Stimulated activated CD4-positive, alpha-beta T cell treated with anti-CD3 and anti-CD28 coated beads, Interleukin-1b, Interleukin-23, amount 100 ng/mL, for 4 hours (primary cell): ENCODE measurements around the gene LOXL1.

ENCODE experiments used
- DNase-seq, 2 donors: peaks; one replicate each; pipeline ENCODE4 v3.0.0-alpha.2; 2020; ENCODE audit warnings: low read depth in 2 of 2

LOXL1 gene

DNA sequence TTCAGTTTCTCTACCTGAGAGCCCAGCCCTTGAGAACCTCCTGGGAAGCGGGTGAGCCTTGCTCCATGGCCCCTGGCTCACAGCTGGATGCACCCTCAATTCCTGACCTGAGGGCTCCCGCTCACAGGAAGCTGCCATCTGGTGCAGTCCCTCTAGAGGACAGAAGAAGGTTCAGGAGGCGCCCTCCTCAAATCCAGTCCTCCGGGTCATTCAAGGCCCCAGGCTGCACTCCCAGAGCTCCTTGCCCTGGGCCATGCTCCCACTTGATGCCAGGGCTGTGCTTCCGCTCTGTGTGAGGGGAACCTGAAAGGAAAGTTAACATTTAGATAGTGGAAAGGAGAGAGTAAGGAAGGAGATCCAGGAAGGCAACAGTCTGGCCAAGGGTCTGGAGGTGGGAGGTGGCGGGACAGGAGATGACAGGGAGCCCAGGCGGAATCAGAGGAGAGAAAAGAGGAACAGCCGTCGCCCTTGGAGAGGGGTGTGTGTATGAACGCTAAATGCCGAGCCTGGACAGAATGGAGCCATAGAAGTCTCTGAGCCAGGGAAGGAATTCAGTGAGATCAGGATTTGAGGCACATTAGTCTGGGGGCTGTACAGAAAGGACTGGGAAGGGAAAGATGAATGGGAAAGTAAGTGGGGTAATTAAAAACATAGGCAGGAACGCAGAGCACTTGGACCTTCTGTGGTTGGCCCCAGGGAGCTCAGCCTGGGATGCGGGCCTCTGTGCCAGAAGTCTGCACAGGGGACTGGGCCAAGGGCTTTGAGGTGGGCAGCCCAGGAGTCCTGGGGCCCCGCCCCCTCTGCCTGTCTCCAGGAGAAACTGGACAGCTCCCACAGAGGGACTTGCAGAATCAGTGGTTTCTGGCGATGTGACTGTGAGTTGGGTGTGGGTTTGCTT is 26.8 kb upstream of the LOXL1 start:
- DNase-seq: no peak

GRCh38 chr15:73900095-73900712 is 26.1 kb upstream of the LOXL1 start:
- DNase-seq: no peak

- DNase-seq: no peak
Observed at GRCh38 chr15:73901126-73901810, 25.0 kb upstream of the LOXL1 start.

GRCh38 chr15:73902121-73903020 is 23.9 kb upstream of the LOXL1 start:
- DNase-seq: no peak

DNA sequence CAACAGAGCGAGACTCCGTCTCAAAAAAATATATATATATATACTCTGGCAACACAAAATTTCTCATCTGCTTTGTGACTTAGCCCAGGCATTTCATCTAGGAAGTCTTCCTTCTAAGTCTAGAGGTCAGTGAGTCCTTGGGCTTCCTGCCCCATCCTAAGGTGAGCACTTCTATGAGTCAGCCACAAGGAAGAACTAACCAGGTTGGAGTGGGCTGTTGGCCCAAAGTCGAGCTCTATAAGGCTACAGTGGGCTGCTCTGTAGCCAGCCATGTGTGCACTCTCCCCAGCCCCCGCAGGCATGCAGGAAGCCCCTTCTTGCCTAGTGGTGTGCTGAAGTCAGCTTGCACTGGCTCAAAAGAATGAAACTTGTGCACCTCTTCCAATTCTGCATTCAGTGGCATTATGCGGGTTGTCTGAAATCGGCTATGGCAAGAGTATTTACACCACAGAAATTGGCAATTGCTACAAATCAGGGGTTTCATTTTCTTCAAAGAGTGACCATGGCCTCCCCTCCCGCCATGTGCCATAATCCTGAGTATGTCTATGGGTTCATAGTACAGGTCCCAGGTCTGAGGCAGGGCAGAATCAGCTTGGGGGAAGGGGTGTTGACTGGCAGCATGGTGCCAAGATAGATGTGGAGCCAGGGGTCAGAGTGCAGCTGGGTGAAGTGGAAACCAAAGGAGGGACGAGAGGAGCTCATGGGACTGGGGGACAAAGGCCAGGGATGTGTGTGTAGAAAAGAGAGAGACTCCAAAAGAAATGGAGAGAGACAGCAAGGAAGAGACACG is 22.0 kb upstream of the LOXL1 start:
- no peak for DNase-seq

DNA sequence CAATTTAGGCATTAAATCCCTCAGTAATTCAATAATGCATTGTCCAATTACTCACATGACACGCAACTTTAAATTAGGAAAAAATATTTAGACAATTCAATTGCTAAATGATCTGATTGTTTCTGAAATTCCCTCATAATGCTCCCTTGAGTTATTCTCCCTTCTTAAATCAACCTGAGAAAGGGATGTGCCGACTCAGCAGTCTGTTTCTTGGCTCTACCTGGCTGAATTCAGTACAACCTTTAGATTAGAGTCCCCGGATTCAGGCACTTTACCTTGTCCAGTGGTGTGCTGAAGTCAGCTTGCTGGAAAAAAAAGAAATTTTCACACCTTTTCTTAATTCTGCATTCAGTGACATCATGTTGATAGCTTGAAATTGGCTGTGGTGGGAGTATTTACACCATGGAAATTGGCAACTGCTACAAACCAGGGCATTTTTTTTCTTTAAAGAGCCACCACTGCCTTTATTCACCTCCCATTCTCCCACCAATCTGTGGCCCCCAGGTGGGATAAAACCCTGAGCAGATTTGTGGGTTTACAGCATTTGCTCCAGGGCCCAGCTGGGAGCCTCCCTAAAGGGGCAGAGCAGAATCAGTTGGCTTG is 20.9 kb upstream of the LOXL1 start:
- DNase-seq: no peak

DNA sequence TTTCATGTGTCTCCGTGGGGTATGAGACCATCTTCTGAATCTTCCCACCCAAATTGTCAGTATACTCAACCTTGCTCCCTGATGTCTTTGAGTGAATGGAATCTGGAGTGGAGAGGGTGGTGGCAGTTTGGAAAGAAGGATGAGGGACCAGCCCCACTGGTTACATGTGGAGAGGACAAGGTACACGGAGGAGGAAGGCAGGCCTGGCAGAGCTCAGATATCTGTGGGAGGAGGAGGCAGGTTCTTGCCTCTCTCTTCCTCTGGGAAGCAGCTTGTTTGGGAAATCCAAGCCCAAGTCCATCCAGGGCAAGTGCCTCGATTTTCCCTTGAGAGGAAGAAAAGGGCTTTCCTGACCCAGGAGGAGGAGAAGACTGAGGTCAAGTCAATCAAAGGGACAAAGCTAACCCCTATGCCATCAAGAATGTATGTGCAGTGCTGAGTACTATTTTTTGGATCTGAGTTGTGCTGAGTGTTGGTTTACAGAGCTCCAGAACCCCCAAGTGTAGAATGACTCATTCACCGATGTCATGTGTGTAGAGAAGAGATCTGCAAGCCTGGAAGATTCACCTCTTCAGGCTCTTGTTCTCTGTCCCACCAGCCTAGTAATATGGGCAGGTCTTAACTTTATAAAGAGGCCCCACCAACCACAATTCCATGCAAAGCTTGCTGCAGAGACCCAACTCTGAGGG is 19.8 kb upstream of the LOXL1 start:
- DNase-seq: no peak

DNA sequence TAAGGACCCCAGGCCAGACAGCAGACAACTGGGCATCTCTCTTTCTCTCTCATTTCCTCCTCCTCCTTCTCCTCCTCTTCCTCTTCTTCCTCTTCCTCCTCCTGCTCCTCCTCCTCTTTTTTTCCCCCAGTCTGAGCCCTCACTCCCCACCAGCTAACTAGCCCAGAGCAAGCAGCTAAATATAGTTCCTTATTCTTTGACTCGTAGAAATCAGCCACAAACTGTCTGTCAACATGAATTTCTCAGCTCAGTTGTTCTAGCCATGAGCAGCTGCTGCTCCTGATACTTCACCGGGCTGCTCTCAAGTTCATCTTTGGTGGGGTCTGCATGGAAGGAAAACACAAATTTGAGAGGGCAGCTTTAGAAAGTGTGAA is 19.2 kb upstream of the LOXL1 start:
- no peak for DNase-seq

- peak; percentile 64 to 72 for DNase-seq
Observed at GRCh38 chr15:73908030-73908821, 18.0 kb upstream of the LOXL1 start.

DNA sequence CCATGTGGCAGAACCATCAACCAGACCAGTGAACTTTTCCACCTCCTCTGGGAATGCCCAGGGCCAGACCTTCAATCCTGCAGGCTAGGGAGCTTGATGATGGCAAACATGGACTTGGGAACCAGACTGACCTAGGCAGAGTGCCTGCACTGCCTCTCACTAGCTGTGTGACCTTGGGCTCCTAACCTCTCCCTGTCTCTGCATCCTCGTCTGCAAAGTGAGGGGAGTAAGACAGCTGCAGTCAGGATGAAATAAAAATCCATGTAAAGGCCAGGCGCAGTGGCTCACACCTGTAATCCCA is 17.5 kb upstream of the LOXL1 start:
- DNase-seq: no peak

DNA sequence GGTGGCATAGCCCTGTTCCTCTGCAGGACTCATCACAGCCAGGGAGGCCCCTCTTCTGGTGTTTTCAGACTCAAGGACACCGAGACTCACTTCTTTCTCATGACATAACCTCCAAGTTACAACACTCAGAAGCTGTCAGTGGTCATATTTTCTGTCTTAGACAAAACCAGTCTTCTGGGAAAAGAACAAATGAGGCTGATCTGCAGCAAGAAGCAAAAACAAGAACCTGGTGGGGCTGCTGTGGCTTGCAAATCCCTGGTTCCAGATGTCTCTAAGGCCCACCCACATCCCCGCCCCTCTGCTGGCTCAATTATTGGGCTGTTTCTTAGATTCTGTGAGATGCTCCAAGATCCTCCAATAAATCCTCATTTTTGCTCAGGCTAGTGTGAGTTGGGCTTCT is 16.6 kb upstream of the LOXL1 start:
- no peak for DNase-seq

- DNase-seq: no peak
Observed at GRCh38 chr15:73910522-73911303, 15.5 kb upstream of the LOXL1 start.

GRCh38 chr15:73912030-73912596 is 14.1 kb upstream of the LOXL1 start:
- no peak for DNase-seq

GRCh38 chr15:73914145-73914544 is 12.1 kb upstream of the LOXL1 start:
- no peak for DNase-seq

DNA sequence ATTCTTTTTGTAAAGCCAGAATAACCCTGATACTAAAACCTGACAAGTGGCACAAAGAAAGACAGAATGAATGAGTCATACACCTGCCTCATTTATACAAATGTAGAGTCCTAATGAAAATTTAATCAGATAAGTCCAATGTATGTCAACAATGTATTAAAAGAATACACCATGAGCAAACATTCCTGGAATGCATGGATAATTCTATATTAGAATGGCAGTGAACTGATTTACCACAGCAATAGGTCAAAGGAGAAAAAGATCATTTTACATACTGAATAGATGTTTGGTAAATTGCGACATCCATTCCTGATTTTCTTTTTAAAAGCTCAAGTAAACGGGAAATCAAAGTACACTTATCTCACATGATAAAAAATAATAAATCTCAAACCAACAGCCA is 11.2 kb upstream of the LOXL1 start:
- DNase-seq: no peak

GRCh38 chr15:73918784-73919183 is 7.5 kb upstream of the LOXL1 start:
- no peak for DNase-seq

DNA sequence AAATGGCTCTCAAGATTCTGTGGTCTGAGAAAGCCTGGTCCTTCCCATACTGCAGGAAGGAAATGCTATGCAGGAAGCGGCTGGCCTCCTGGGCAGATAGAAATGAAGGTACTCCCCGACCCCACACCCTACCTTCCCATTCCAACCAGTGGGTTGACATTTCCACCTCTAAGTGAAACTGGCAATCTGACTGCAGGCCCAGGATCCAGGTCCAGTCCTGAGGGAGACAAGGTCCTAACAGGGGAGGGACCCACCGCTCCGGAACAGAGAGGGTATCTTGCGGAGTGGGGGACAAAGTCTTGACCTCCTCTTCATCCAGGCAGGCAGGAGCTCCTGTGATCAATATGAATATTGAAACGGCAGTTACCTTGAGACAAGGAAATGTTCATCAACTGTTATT is 6.6 kb upstream of the LOXL1 start:
- no peak for DNase-seq

- no peak for DNase-seq
Observed at GRCh38 chr15:73921254-73921925, 4.9 kb upstream of the LOXL1 start.
